Adrenal gland (tissue), 12 donors: ENCODE data around the gene SAMD11. TPM values are rescaled to one million over a fixed set of nuclear protein-coding genes. Genes with fewer than 3 reads are reported as not detected.
A peak's percentile ranks its signal among the peaks of the same experiment; 100 is the strongest.

Experiments
- DNase-seq, 7 donors: peaks; one replicate each; pipeline ENCODE4 v3.0.0-alpha.2; 2019 to 2020
- H3K27ac ChIP-seq, 5 donors: fragments of 200-600 bp; sonication (generic) in 4 of 5; 1 replicate in 3 of 5; 2 replicates in 2 of 5; pipeline versions ENCODE4 v1.5.1 to v1.8.0; 2016 to 2020; ENCODE audit warnings: mild to moderate bottlenecking in 1 of 5
- H3K27me3 ChIP-seq: fragments of 200-600 bp; 2 replicates; pipeline ENCODE4 v1.8.0; 2021
- H3K36me3 ChIP-seq, 2 donors: fragments of 200-600 bp; replicated peaks in 1 of 2; 1 replicate in 1 of 2; 2 replicates in 1 of 2; pipeline versions ENCODE4 v1.5.1 to v1.8.0; 2018 to 2022
- H3K4me1 ChIP-seq, 2 donors: fragments of 200-600 bp; replicated peaks in 1 of 2; 1 replicate in 1 of 2; 2 replicates in 1 of 2; pipeline versions ENCODE4 v1.5.1 to v1.8.0; 2018 to 2021
- H3K4me3 ChIP-seq, 4 donors: fragments of 200-600 bp; sonication (generic) in 3 of 4; one replicate each; pipeline ENCODE4 v1.5.1; 2016 to 2018
- H3K9me3 ChIP-seq, 3 donors: fragments of 200-600 bp; sonication (generic) in 1 of 3; replicated peaks in 1 of 3; 1 replicate in 2 of 3; 2 replicates in 1 of 3; pipeline versions ENCODE4 v1.5.1 to v1.8.0; 2016 to 2021
- POLR2A ChIP-seq, 2 donors: fragments of 450-650 bp; IDR thresholded peaks; one replicate each; pipeline ENCODE4 v1.6.1; 2017; ENCODE audit warnings: antibody characterized with exemption in 2 of 2, mild to moderate bottlenecking in 2 of 2, moderate library complexity in 1 of 2
- WGBS, 4 donors: extraction: QIAGEN DNeasy Blood & Tissue Kit in 2 of 4; methylation state at CpG; one replicate each; pipeline versions ENCODE4 v1.1.5 to v1.1.7; 2013 to 2017; 5-methylcytosine and 5-hydroxymethylcytosine counted together
- intact Hi-C, 2 donors: fragments of 100-400 bp; cut with DNase I; formaldehyde crosslinking; loops; one replicate each; pipeline versions ENCODE4 v1.14.1 to v1.15.0; 2022 to 2023
- polyA plus RNA-seq, 3 donors: library from polyadenylated mRNA; stranded (reverse); fragments of 200-250 nt in 2 of 3; fragments of 350-450 nt in 1 of 3; fragmentation: Illumina TruSeq in 1 of 3; extraction: RNeasy Lipid Tissue Mini Kit (QIAGEN cat#74804) in 1 of 3; gene quantifications; one replicate each; pipeline ENCODE4 v1.2.3, GENCODE V29; 2013 to 2014
- total RNA-seq, 9 donors: library from RNA; depleted of rRNA in 4 of 9; stranded (reverse); fragments of >200 nt in 4 of 9; fragments of 120-200 nt in 1 of 9; fragmentation: NEBNext Ultra II Directional in 1 of 9; extraction: Animal tissue kit (Norgen Biotek cat#: 25700) in 1 of 9; gene quantifications; one replicate each; pipeline versions ENCODE4 v1.1.0 to v1.2.4, GENCODE V29; 2013 to 2023
- TF ChIP-seq, protein P1 (sequence below), 6 experiments: fragments of 450-650 bp in 4 of 6; fragments of 200-600 bp in 2 of 6; sonication (generic) in 1 of 6; IDR thresholded peaks; 1 replicate in 5 of 6; 2 replicates in 1 of 6; pipeline versions ENCODE4 v1.5.1 to v1.8.0; 2016 to 2021; ENCODE audit warnings: antibody characterized with exemption in 6 of 6, mild to moderate bottlenecking in 2 of 6, moderate library complexity in 1 of 6
- donor health status: healthy with polysubstance abuse.
- donor health status: Bipolar disorder and iron deficiency.
- donor health status: DM: yes; HTN: yes; CAD: no.
- donor health status: DM: no; HTN: no; CAD: no.
- donor health status: DM: no; HTN: no; CAD: no.
- donor health status: DM: yes; HTN: yes; CAD: no.

Gene SAMD11
- total and polyA plus RNA-seq, 12 donors = 1.8 to 96.6 (median 16.7) TPM

DNA sequence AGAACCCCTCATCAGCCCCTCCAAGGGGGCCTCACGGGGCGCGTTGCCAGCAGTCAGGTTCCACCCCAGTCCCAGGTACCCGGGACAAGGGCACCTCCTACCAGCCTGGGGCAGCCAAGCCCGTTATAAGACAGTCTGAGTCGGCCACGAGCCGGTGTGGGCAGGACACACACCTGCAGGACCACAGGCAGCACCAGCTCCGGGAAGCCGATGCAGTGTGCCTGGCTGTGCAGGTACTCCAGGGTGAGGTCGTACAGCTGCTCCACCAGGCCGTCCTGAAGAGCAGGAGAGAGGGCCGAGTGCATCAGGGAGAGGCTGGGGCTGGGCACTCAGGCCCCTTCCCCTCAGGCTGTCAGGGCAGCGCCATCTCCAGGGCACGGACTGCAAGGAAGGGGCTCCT is 24.2 kb downstream of the SAMD11 start:
- H3K27me3 ChIP-seq = peaks cover 3% of the 10 kb centered on the region
- DNase-seq = no peak
- intact Hi-C loops = no loop called here
- WGBS, 4 donors = 88 to 100% (median 95%) methylated on average over 1 to 15 of the region's 15 CpGs
- no peaks in the 10 kb centered on the region for H3K9me3 ChIP-seq
- no peaks in the 10 kb centered on the region for H3K4me1 ChIP-seq
- H3K4me3 ChIP-seq = no peak overlapping the region
- H3K27ac ChIP-seq = no peak overlapping the region
- H3K36me3 ChIP-seq = peaks cover 0 to 72% of the 10 kb centered on the region in 2 donors
- TF ChIP-seq POLR2A (IDR thresholded peaks at IDR 0.05) = no peak
- TF ChIP-seq, protein P1, sequence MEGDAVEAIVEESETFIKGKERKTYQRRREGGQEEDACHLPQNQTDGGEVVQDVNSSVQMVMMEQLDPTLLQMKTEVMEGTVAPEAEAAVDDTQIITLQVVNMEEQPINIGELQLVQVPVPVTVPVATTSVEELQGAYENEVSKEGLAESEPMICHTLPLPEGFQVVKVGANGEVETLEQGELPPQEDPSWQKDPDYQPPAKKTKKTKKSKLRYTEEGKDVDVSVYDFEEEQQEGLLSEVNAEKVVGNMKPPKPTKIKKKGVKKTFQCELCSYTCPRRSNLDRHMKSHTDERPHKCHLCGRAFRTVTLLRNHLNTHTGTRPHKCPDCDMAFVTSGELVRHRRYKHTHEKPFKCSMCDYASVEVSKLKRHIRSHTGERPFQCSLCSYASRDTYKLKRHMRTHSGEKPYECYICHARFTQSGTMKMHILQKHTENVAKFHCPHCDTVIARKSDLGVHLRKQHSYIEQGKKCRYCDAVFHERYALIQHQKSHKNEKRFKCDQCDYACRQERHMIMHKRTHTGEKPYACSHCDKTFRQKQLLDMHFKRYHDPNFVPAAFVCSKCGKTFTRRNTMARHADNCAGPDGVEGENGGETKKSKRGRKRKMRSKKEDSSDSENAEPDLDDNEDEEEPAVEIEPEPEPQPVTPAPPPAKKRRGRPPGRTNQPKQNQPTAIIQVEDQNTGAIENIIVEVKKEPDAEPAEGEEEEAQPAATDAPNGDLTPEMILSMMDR (IDR thresholded peaks at IDR 0.05) = no peak

DNA sequence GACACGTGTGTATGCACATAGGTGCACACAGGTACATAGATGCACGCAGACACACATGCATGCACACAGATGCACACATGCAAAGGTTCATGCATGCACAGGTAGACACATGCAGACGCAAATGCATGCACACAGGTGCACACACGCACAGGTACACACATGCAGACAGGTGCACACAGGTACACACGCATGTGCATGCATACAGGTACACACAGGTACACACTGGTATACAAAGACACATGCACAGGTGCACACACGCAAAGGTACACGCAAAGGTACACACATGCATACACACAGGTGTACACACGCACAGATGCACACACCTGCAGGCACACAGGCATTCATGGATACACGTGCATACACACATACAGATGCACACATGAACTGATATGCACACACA is 26.5 kb downstream of the SAMD11 start:
- intact Hi-C loops = no loop called here
- no peak for DNase-seq
- no peaks in the 10 kb centered on the region for H3K27me3 ChIP-seq
- no peak overlapping the region for H3K4me3 ChIP-seq
- H3K36me3 ChIP-seq = peaks cover 0 to 89% of the 10 kb centered on the region in 2 donors
- TF ChIP-seq POLR2A (IDR thresholded peaks at IDR 0.05) = no peak
- TF ChIP-seq, protein P1 (IDR thresholded peaks at IDR 0.05) = no peak
- H3K27ac ChIP-seq = no peak overlapping the region
- 89 to 94% (median 93%) methylated on average over 8 to 9 of the region's 9 CpGs for WGBS, 4 donors
- H3K9me3 ChIP-seq = no peaks in the 10 kb centered on the region
- no peaks in the 10 kb centered on the region for H3K4me1 ChIP-seq

DNA sequence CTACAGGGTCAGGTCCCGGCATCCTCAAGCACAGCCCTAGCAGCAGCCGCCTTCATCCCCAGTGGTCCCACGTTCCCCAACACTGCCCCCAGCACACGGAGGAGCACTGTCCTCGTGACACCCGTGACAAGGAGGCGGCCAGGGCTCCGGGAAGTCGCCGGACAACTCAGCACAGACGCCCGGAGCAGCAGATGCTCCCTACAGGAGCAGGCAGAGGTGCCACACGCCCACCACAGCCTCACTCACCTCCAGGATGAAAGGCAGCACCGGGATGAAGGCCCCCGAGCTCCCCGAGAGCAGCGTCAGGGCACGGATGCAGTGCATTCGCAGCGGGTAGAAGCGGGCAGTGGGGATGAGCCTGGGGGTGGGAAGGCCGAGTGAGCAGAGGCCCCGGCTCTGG is 27.2 kb downstream of the SAMD11 start:
- Histone ChIP-seq H3K27ac (no peak overlapping the region), H3K36me3 (peaks cover 0 to 94% of the 10 kb centered on the region in 2 donors), H3K4me3 (no peak overlapping the region), H3K4me1 (no peaks in the 10 kb centered on the region), H3K9me3 (no peaks in the 10 kb centered on the region), H3K27me3 (no peaks in the 10 kb centered on the region)
- TF ChIP-seq, protein P1 (IDR thresholded peaks at IDR 0.05) = no peak
- TF ChIP-seq POLR2A (IDR thresholded peaks at IDR 0.05) = no peak
- DNase-seq = no peak
- intact Hi-C loops = no loop called here
- 91 to 97% (median 97%) methylated on average over 12 to 23 of the region's 23 CpGs for WGBS, 4 donors

DNA sequence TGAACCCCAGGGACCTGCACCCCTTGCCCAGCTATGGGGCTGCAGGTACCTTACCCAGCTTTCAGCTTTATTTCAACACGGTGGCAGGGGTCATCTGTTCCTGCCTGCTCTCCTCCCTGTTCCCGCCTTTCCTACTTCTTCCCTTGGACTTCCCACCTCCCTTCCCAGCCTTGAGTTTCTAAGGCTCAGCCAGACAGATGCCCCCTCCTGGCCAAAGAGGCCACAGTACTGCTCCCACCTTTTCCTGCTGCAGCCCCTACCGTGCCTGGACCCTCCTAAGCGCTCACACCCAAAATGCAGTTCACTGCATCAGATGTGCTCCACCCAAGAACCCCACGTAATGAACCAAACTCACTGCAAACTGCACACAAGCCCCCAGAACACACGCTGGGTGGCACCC is 27.6 kb downstream of the SAMD11 start:
- DNase-seq = no peak
- Histone ChIP-seq H3K4me3 (no peak overlapping the region), H3K27me3 (no peaks in the 10 kb centered on the region), H3K9me3 (no peaks in the 10 kb centered on the region), H3K27ac (no peak overlapping the region), H3K4me1 (no peaks in the 10 kb centered on the region), H3K36me3 (peaks cover 0 to 94% of the 10 kb centered on the region in 2 donors)
- 80 to 85% (median 84%) methylated on average over 6 of the region's 6 CpGs for WGBS, 4 donors
- TF ChIP-seq, protein P1 (IDR thresholded peaks at IDR 0.05) = peak in 4 of 6 experiments; percentile 5 to 19 (median 13)
- no peak for TF ChIP-seq POLR2A (IDR thresholded peaks at IDR 0.05)
- intact Hi-C loops = no loop called here
